A549 treated with CpdA at 1 μM for 4 hours (cell line): ENCODE measurements around the gene LLCFC1. TPM values are rescaled to one million over a fixed set of nuclear protein-coding genes. Genes with fewer than 3 reads are reported as not detected.

Experiments
- total RNA-seq: library from RNA; stranded (reverse); fragments of 200-300 nt; extraction: Qiagen RNA extraction; gene quantifications from 5 replicates; pipeline ENCODE4 v1.2.3, GENCODE V29; 2022; ENCODE audit warnings: low read depth

Gene LLCFC1
- total RNA-seq: not detected in 5 replicates

DNA sequence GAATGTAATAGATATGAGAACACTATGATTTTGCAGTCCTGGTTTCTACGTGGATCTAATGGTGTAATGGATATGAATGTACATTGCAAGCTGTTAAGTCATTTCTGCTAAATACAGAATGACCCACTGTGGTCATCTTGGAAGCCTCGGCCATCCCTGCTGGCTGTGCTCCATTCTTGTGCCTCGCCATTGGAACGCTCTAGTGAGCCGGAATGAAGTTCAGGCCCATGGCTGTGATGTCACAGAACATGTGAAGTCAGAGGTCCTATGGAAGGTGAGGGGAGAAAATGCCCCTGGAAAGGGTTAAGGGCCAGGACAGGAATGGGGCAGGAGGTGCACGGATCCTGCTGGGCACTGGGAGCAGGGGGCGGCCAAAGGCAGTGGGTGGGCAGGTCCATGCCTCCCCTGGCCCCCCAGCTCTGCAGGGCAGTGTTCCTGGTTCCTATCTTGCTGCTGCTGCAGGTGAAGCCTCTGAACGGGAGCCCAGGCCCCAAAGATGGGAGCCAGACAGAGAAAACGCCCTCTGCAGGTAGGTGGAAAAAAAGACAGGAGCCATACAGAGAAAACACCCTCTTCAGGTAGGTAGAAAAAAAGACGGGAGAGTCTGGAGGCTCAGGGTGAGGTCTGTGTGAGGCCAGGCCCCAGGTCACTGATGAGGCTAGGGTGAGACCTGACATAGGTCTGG, at the start of gene LLCFC1:
TSS of gene LLCFC1 (plus strand) at position 259 of the 685 bp plus-strand sequence. CDS start at position 397, 138 bp downstream.

DNA sequence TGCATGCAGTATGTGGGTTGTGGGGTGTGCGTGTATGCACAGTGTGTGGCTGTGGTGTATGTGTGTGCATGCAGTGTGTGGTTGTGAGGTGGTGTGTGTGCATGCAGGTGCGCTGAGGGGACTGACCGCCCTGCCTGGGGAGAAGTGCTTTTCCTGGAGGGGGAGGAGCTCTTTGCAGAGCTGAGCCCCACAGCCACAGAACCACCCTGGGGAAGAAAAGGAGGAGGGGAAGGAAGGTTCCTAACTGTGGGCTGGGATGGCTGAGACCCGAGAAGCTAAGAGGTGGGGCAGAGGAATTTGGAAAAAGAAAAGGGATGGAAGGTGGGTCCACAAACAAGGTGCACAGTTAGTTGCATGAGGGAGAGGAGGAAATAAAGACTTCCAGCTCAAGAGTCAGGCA, 5.7 kb upstream of the LLCFC1 start, which contains the start of gene TRPV5:
TSS of gene TRPV5 (minus strand) at position 123 of the 400 bp plus-strand sequence. CDS start 287 bp downstream, outside the sequence.

DNA sequence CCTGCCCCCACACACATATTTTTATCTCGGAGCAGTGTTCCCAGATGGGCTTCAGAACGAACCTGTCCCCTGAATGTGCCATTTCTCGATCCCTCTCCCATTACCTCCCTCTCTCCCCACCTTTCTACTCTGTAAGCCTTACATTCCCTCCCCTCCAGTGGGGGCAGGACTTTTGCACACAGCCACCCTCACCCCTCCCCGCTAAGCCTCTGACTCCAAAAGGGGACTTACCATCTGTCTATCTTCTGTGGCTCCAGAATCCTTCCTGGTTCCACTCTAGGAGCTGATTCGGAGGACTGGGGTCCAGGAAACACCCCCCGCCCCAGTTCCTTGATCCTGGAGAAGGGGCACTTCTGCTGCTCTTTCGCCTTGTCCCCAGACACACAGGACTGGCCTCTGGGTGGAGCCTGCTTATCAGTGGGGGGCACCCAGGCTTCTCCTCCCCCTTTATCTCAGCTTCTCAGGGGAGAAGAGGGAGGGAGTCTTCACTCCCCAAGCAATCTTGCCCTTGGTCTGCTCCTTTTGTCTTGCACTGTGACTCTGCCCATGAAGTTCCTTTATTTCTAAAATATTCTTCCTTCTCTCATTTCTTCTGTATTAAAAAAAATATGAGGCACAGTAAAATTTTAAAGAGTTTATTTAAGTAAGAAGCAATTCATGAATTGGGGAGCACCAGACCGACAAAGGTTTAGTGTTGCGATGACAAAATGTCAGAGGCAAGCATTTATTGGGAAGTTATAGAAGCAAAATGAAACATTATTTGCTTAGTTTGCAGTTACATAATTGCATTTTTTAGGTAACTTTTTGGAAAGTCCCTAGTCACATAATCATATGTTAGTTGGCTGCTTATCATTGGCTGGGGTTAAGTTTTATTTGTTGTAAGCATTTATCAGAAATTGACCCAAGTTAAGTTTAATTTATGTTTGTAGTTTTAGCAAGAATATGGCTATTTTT, 23.0 kb downstream of the LLCFC1 start, which contains the start of gene KEL:
TSS of gene KEL (minus strand) at position 391 of the 954 bp plus-strand sequence. CDS start at position 234, 157 bp downstream.

Other genes starting within 250 kb of the LLCFC1 start
- not detected in 5 replicates for gene PRSS1, start 190.0 kb upstream of the LLCFC1 start, total RNA-seq
- not detected in 5 replicates for gene PRSS2, start 168.5 kb upstream of the LLCFC1 start, total RNA-seq
- gene EPHB6, start 84.4 kb upstream of the LLCFC1 start, total RNA-seq: 0.23 to 0.49 TPM (median 0.38 TPM) in 5 replicates
- not detected in 5 replicates for gene TRPV6, start 53.7 kb upstream of the LLCFC1 start, total RNA-seq
- gene TRPV5, start 5.7 kb upstream of the LLCFC1 start, total RNA-seq: not detected in 5 replicates
- gene KEL, start 22.9 kb downstream of the LLCFC1 start, total RNA-seq: 1.1 TPM in 1 of 5 replicates, not detected in the others
- gene OR9A2, start 87.6 kb downstream of the LLCFC1 start, total RNA-seq: not detected in 5 replicates
- gene OR6V1, start 112.9 kb downstream of the LLCFC1 start, total RNA-seq: not detected in 5 replicates
- gene PIP, start 192.6 kb downstream of the LLCFC1 start, total RNA-seq: not detected in 5 replicates
- not detected in 5 replicates for gene TAS2R39, start 243.9 kb downstream of the LLCFC1 start, total RNA-seq